ENCODE data around the gene ELFN1. TPM values are rescaled to one million over a fixed set of nuclear protein-coding genes. Genes with fewer than 3 reads are reported as not detected.

The ELFN1 gene
- total and polyA plus RNA-seq, 9 of the 15 experiments (the other 6 are each of a cell fraction or from before 2014, with no cell fraction given), result 0.04 to 0.64 (median 0.18) TPM; not detected in 2

DNA sequence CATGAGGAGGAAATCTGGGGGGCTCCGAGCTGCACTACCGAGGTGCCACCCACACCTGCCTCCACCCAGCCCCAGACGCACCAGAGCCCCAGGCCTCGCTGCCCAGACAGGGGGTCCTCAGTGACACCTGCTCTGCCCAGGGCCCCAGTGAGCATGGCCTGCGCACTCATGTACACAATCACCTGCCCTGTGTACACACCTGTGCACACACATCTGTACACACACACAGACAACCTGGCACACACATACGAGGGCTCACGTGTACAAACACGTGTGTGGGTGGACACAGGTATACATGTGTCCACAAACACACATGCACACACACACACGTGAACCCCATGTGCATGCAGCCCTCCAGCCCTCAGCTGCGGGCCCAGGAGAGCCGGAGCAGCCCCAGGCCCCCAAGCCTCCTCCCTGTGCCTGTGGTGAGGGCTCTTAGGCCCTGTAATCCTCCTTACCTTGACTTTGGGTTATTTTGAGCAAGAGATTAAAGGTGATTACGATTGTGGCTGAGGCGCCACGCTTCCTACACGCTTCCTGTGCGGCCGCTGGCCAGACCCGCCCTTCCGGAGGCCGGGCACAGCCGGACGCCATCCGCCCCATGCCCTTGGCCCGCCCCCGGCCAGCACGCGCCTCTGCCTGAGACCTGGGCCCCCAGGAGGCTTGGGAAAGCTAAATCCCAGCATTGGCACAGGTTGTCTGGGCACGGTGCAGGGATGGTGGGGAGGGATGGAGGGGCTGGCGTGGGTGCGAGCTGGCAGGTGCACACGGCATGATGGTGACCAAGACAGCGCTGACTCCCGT is 71.9 kb downstream of the ELFN1 start (continued):
- TF ChIP-seq, protein P1, sequence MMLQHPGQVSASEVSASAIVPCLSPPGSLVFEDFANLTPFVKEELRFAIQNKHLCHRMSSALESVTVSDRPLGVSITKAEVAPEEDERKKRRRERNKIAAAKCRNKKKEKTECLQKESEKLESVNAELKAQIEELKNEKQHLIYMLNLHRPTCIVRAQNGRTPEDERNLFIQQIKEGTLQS (IDR thresholded peaks at IDR 0.05), result no peak
- TF ChIP-seq, protein P1 (CRISPR knock-in tag; conservative IDR thresholded peaks at IDR 0.05), result no peak
- peak; percentile 90 for TF ChIP-seq CREM (IDR thresholded peaks at IDR 0.05; ENCODE audit: low read depth)
- TF ChIP-seq PRMT5 (CRISPR knock-in tag; IDR thresholded peaks at IDR 0.05), result no peak
- TF ChIP-seq POLR2AphosphoS2 (IDR thresholded peaks at IDR 0.05; ENCODE audit: low read length), result no peak
- TF ChIP-seq, protein P2, sequence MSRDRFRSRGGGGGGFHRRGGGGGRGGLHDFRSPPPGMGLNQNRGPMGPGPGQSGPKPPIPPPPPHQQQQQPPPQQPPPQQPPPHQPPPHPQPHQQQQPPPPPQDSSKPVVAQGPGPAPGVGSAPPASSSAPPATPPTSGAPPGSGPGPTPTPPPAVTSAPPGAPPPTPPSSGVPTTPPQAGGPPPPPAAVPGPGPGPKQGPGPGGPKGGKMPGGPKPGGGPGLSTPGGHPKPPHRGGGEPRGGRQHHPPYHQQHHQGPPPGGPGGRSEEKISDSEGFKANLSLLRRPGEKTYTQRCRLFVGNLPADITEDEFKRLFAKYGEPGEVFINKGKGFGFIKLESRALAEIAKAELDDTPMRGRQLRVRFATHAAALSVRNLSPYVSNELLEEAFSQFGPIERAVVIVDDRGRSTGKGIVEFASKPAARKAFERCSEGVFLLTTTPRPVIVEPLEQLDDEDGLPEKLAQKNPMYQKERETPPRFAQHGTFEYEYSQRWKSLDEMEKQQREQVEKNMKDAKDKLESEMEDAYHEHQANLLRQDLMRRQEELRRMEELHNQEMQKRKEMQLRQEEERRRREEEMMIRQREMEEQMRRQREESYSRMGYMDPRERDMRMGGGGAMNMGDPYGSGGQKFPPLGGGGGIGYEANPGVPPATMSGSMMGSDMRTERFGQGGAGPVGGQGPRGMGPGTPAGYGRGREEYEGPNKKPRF (IDR thresholded peaks at IDR 0.05; ENCODE audit: low read depth, low read length), result no peak
- TF ChIP-seq NFYB (IDR thresholded peaks at IDR 0.05; ENCODE audit: extremely low read depth, insufficient read length), result no peak
- peak; percentile 77 for TF ChIP-seq HMGN3 (IDR thresholded peaks at IDR 0.05; ENCODE audit: borderline replicate concordance, extremely low read depth, insufficient read length, low read depth, low read length)
- TF ChIP-seq, protein P3, sequence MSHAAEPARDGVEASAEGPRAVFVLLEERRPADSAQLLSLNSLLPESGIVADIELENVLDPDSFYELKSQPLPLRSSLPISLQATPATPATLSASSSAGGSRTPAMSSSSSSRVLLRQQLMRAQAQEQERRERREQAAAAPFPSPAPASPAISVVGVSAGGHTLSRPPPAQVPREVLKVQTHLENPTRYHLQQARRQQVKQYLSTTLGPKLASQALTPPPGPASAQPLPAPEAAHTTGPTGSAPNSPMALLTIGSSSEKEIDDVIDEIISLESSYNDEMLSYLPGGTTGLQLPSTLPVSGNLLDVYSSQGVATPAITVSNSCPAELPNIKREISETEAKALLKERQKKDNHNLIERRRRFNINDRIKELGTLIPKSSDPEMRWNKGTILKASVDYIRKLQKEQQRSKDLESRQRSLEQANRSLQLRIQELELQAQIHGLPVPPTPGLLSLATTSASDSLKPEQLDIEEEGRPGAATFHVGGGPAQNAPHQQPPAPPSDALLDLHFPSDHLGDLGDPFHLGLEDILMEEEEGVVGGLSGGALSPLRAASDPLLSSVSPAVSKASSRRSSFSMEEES (CRISPR knock-in tag; IDR thresholded peaks at IDR 0.05), result no peak
- TF ChIP-seq, protein P4, sequence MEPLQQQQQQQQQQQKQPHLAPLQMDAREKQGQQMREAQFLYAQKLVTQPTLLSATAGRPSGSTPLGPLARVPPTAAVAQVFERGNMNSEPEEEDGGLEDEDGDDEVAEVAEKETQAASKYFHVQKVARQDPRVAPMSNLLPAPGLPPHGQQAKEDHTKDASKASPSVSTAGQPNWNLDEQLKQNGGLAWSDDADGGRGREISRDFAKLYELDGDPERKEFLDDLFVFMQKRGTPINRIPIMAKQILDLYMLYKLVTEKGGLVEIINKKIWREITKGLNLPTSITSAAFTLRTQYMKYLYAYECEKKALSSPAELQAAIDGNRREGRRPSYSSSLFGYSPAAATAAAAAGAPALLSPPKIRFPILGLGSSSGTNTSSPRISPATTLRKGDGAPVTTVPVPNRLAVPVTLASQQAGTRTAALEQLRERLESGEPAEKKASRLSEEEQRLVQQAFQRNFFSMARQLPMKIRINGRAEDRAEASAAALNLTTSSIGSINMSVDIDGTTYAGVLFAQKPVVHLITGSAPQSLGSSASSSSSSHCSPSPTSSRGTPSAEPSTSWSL (CRISPR knock-in tag; IDR thresholded peaks at IDR 0.05; ENCODE audit: borderline replicate concordance), result no peak
- TF ChIP-seq ZNF263 (CRISPR knock-in tag; IDR thresholded peaks at IDR 0.05; ENCODE audit: borderline replicate concordance), result peak; percentile 54; the same call in 1 of the 2 replicates
- no peak for TF ChIP-seq SMARCE1 (IDR thresholded peaks at IDR 0.05)
- peak; percentile 73 to 76 for TF ChIP-seq FOXK2 (conservative IDR thresholded peaks at IDR 0.05 in 1 of 2, IDR thresholded peaks at IDR 0.05 in 1 of 2; ENCODE audit: low read depth in 2 of 2)
- no peak for TF ChIP-seq HLTF (IDR thresholded peaks at IDR 0.05)
- no peak for TF ChIP-seq TBL1XR1 (IDR thresholded peaks at IDR 0.05; ENCODE audit: low read length in 2 of 2)
- TF ChIP-seq BHLHE40 (IDR thresholded peaks at IDR 0.05; ENCODE audit: low read length), result no peak; the same call in 1 of the 2 replicates
- no peak for TF ChIP-seq ARHGAP35 (IDR thresholded peaks at IDR 0.05; ENCODE audit: partially characterized antibody)
- TF ChIP-seq, protein P5, sequence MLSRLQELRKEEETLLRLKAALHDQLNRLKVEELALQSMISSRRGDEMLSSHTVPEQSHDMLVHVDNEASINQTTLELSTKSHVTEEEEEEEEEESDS (CRISPR knock-in tag; IDR thresholded peaks at IDR 0.05), result no peak
- TF ChIP-seq RFX1 (IDR thresholded peaks at IDR 0.05), result no peak
- 0 out of 4 replicates have a peak, but pooled peaks of 1 of the 2 experiments have one; percentile 52 for TF ChIP-seq TEAD1 (CRISPR knock-in tag; IDR thresholded peaks at IDR 0.05)
